Activated T-cell treated with anti-CD3 and anti-CD28 coated beads, Interleukin-2, amount 50 U/mL, for 4 hours (primary cell): ENCODE measurements around the gene SLC6A20. TPM values are rescaled to one million over a fixed set of nuclear protein-coding genes. Genes with fewer than 3 reads are reported as not detected.

Experiments used
- ATAC-seq, 2 donors: fragments of 200-7000 bp; cut with Tn5 transposase; one replicate each; pipeline ENCODE4 v1.10.0; 2021
- DNase-seq: peaks from one replicate; pipeline ENCODE4 v3.0.0-alpha.2; 2020
- H3K27me3 Mint-ChIP-seq: one replicate; pipeline ENCODE4 v1.8.0; 2021; ENCODE audit warnings: low read depth, mixed read lengths
- H3K36me3 Mint-ChIP-seq: one replicate; pipeline ENCODE4 v1.8.0; 2022; ENCODE audit warnings: mixed read lengths; ENCODE audit not compliant: insufficient read depth
- H3K4me1 Mint-ChIP-seq: one replicate; pipeline ENCODE4 v1.8.0; 2021; ENCODE audit warnings: low read depth, mixed read lengths
- H3K4me3 Mint-ChIP-seq: one replicate; pipeline ENCODE4 v1.8.0; 2021; ENCODE audit warnings: mild to moderate bottlenecking, moderate library complexity, mixed read lengths
- H3K9me3 Mint-ChIP-seq: one replicate; pipeline ENCODE4 v1.8.0; 2021; ENCODE audit warnings: mixed read lengths
- total RNA-seq, 3 donors: library from RNA; stranded (reverse); gene quantifications; one replicate each; pipeline ENCODE4 v1.2.1, GENCODE V29; 2021

Gene SLC6A20
- total RNA-seq, 3 donors from 2014 or later = not detected

GRCh38 chr3:45778761-45779201 is 17.6 kb downstream of the SLC6A20 start:
- H3K4me3 Mint-ChIP-seq = no peak overlapping the region
- no peaks in the 10 kb centered on the region for H3K36me3 Mint-ChIP-seq
- no peaks in the 10 kb centered on the region for H3K9me3 Mint-ChIP-seq
- ATAC-seq (no peak), DNase-seq (no peak)
- H3K27me3 Mint-ChIP-seq = no peaks in the 10 kb centered on the region
- H3K4me1 Mint-ChIP-seq = no peaks in the 10 kb centered on the region

- H3K27me3 Mint-ChIP-seq = no peaks in the 10 kb centered on the region
- H3K36me3 Mint-ChIP-seq = no peaks in the 10 kb centered on the region
- DNase-seq (no peak), ATAC-seq (no peak)
- peaks cover 4% of the 10 kb centered on the region for H3K4me1 Mint-ChIP-seq
- no peaks in the 10 kb centered on the region for H3K9me3 Mint-ChIP-seq
- no peak overlapping the region for H3K4me3 Mint-ChIP-seq
These were observed 18.5 kb downstream of the SLC6A20 start for GRCh38 chr3:45777746-45778386.

GRCh38 chr3:45777111-45777745 is 19.1 kb downstream of the SLC6A20 start:
- ATAC-seq (no peak), DNase-seq (no peak)
- H3K36me3 Mint-ChIP-seq = no peaks in the 10 kb centered on the region
- H3K4me1 Mint-ChIP-seq = peaks cover 10% of the 10 kb centered on the region
- H3K9me3 Mint-ChIP-seq = no peaks in the 10 kb centered on the region
- H3K27me3 Mint-ChIP-seq = no peaks in the 10 kb centered on the region
- H3K4me3 Mint-ChIP-seq = no peak overlapping the region

- H3K4me3 Mint-ChIP-seq = no peak overlapping the region
- DNase-seq (no peak), ATAC-seq (no peak)
- no peaks in the 10 kb centered on the region for H3K9me3 Mint-ChIP-seq
- peaks cover 2% of the 10 kb centered on the region for H3K27me3 Mint-ChIP-seq
- H3K4me1 Mint-ChIP-seq = peaks cover 10% of the 10 kb centered on the region
- H3K36me3 Mint-ChIP-seq = no peaks in the 10 kb centered on the region
These were observed 19.7 kb downstream of the SLC6A20 start for GRCh38 chr3:45776611-45777010.

- H3K4me3 Mint-ChIP-seq = no peak overlapping the region
- no peaks in the 10 kb centered on the region for H3K36me3 Mint-ChIP-seq
These were observed 20.1 kb downstream of the SLC6A20 start for GRCh38 chr3:45776301-45776595.

GRCh38 chr3:45775571-45776300 is 20.6 kb downstream of the SLC6A20 start:
- Mint-ChIP-seq H3K4me3 (no peak overlapping the region), H3K27me3 (peaks cover 2% of the 10 kb centered on the region), H3K4me1 (peaks cover 10% of the 10 kb centered on the region), H3K36me3 (no peaks in the 10 kb centered on the region), H3K9me3 (no peaks in the 10 kb centered on the region)
- DNase-seq (no peak), ATAC-seq (no peak)

More at GRCh38 chr3:45776301-45776595, 20.1 kb downstream of the SLC6A20 start:
- Mint-ChIP-seq H3K9me3 (no peaks in the 10 kb centered on the region), H3K4me1 (peaks cover 10% of the 10 kb centered on the region), H3K27me3 (peaks cover 2% of the 10 kb centered on the region)
- ATAC-seq (no peak), DNase-seq (no peak)

- Mint-ChIP-seq H3K27me3 (peaks cover 3% of the 10 kb centered on the region), H3K4me3 (no peak overlapping the region), H3K4me1 (peaks cover 10% of the 10 kb centered on the region), H3K36me3 (no peaks in the 10 kb centered on the region), H3K9me3 (no peaks in the 10 kb centered on the region)
- DNase-seq = no peak
- no peak for ATAC-seq
These were observed 21.5 kb downstream of the SLC6A20 start for GRCh38 chr3:45774581-45775521.

GRCh38 chr3:45773714-45774449 is 22.5 kb downstream of the SLC6A20 start:
- no peaks in the 10 kb centered on the region for H3K36me3 Mint-ChIP-seq

GRCh38 chr3:45773072-45773471 is 23.3 kb downstream of the SLC6A20 start:
- ATAC-seq (no peak), DNase-seq (no peak)
- Mint-ChIP-seq H3K4me3 (no peak overlapping the region), H3K9me3 (no peaks in the 10 kb centered on the region), H3K27me3 (peaks cover 5% of the 10 kb centered on the region), H3K4me1 (peaks cover 10% of the 10 kb centered on the region), H3K36me3 (no peaks in the 10 kb centered on the region)

More at GRCh38 chr3:45773714-45774449, 22.5 kb downstream of the SLC6A20 start:
- DNase-seq (no peak), ATAC-seq (no peak)
- Mint-ChIP-seq H3K4me1 (peaks cover 10% of the 10 kb centered on the region), H3K4me3 (no peak overlapping the region), H3K9me3 (no peaks in the 10 kb centered on the region), H3K27me3 (peaks cover 4% of the 10 kb centered on the region)

GRCh38 chr3:45772341-45773035 is 23.8 kb downstream of the SLC6A20 start:
- peaks cover 6% of the 10 kb centered on the region for H3K27me3 Mint-ChIP-seq
- H3K36me3 Mint-ChIP-seq = no peaks in the 10 kb centered on the region
- ATAC-seq = peak; percentile 70 to 79
- no peak for DNase-seq
- H3K4me3 Mint-ChIP-seq = no peak overlapping the region
- H3K4me1 Mint-ChIP-seq = peaks cover 10% of the 10 kb centered on the region
- H3K9me3 Mint-ChIP-seq = peaks cover 2% of the 10 kb centered on the region

- Mint-ChIP-seq H3K4me1 (peaks cover 10% of the 10 kb centered on the region), H3K27me3 (peaks cover 6% of the 10 kb centered on the region), H3K4me3 (no peak overlapping the region), H3K9me3 (peaks cover 8% of the 10 kb centered on the region), H3K36me3 (no peaks in the 10 kb centered on the region)
- no peak for DNase-seq
- ATAC-seq = no peak
These were observed 24.5 kb downstream of the SLC6A20 start for GRCh38 chr3:45771831-45772230.

- peaks cover 10% of the 10 kb centered on the region for H3K4me1 Mint-ChIP-seq
- H3K27me3 Mint-ChIP-seq = peaks cover 6% of the 10 kb centered on the region
- H3K9me3 Mint-ChIP-seq = peaks cover 8% of the 10 kb centered on the region
- DNase-seq = no peak
- no peaks in the 10 kb centered on the region for H3K36me3 Mint-ChIP-seq
- H3K4me3 Mint-ChIP-seq = no peak overlapping the region
- ATAC-seq = no peak
These were observed 25.1 kb downstream of the SLC6A20 start for GRCh38 chr3:45771166-45771775.

GRCh38 chr3:45765958-45766357 is 30.4 kb downstream of the SLC6A20 start:
- H3K27me3 Mint-ChIP-seq = peaks cover 4% of the 10 kb centered on the region
- H3K9me3 Mint-ChIP-seq = peaks cover 8% of the 10 kb centered on the region
- ATAC-seq = no peak
- H3K4me3 Mint-ChIP-seq = no peak overlapping the region
- DNase-seq = no peak
- H3K4me1 Mint-ChIP-seq = no peaks in the 10 kb centered on the region
- H3K36me3 Mint-ChIP-seq = no peaks in the 10 kb centered on the region
